Fibroblast of gingiva (primary cell): ENCODE data around the gene TULP4.
A peak's percentile ranks its signal among the peaks of the same experiment; 100 is the strongest.

ENCODE experiments used
- DNase-seq: peaks from one replicate; pipeline ENCODE4 v3.0.0-alpha.2; 2011; ENCODE audit warnings: low read depth

TULP4 gene

GRCh38 chr6:158418501-158418900 is 106.2 kb downstream of the TULP4 start:
- peak; percentile 90 for DNase-seq

- DNase-seq, result no peak
These were observed 107.2 kb downstream of the TULP4 start for GRCh38 chr6:158419339-158419909.

GRCh38 chr6:158421381-158421780 is 109.1 kb downstream of the TULP4 start:
- DNase-seq, result no peak

GRCh38 chr6:158422629-158423238 is 110.5 kb downstream of the TULP4 start:
- DNase-seq, result no peak

- DNase-seq, result no peak
These were observed 118.8 kb downstream of the TULP4 start for GRCh38 chr6:158431036-158431435.

- DNase-seq, result no peak
These were observed 119.3 kb downstream of the TULP4 start for GRCh38 chr6:158431560-158431959.

GRCh38 chr6:158437571-158437970 is 125.3 kb downstream of the TULP4 start:
- DNase-seq, result peak; percentile 27

GRCh38 chr6:158438226-158438625 is 126.0 kb downstream of the TULP4 start:
- no peak for DNase-seq

- DNase-seq, result no peak
These were observed 127.0 kb downstream of the TULP4 start for GRCh38 chr6:158439255-158439654.

GRCh38 chr6:158441716-158442215 is 129.5 kb downstream of the TULP4 start:
- DNase-seq, result no peak

- DNase-seq, result no peak
These were observed 130.0 kb downstream of the TULP4 start for GRCh38 chr6:158442306-158442705.

- no peak for DNase-seq
These were observed 133.3 kb downstream of the TULP4 start for GRCh38 chr6:158445426-158446085.

- DNase-seq, result no peak
These were observed 136.6 kb downstream of the TULP4 start for GRCh38 chr6:158448856-158449255.

- no peak for DNase-seq
These were observed 139.9 kb downstream of the TULP4 start for GRCh38 chr6:158452191-158452590.

- no peak for DNase-seq
These were observed 144.9 kb downstream of the TULP4 start for GRCh38 chr6:158457131-158457530.

GRCh38 chr6:158457616-158458278 is 145.5 kb downstream of the TULP4 start:
- no peak for DNase-seq

- no peak for DNase-seq
These were observed 147.5 kb downstream of the TULP4 start for GRCh38 chr6:158459726-158460125.

GRCh38 chr6:158460602-158461169 is 148.4 kb downstream of the TULP4 start:
- DNase-seq, result peak; percentile 49

GRCh38 chr6:158461954-158462353 is 149.7 kb downstream of the TULP4 start:
- DNase-seq, result no peak

GRCh38 chr6:158464483-158464882 is 152.2 kb downstream of the TULP4 start:
- no peak for DNase-seq

- no peak for DNase-seq
These were observed 153.0 kb downstream of the TULP4 start for GRCh38 chr6:158465257-158465656.

- no peak for DNase-seq
These were observed 153.5 kb downstream of the TULP4 start for GRCh38 chr6:158465747-158466146.

GRCh38 chr6:158467923-158468322 is 155.7 kb downstream of the TULP4 start:
- DNase-seq, result no peak
